HCT116 (cell line): ENCODE data around the gene SMARCD1. TPM values are rescaled to one million over a fixed set of nuclear protein-coding genes. Genes with fewer than 3 reads are reported as not detected.

Source experiments
- ATAC-seq: fragments of 200-7000 bp; cut with Tn5 transposase; 2 replicates; pipeline ENCODE4 v1.9.1; 2020; ENCODE audit warnings: mild to moderate bottlenecking, moderate library complexity
- BruUV-seq: library from RNA; stranded (reverse); fragments of 400-500 nt; replicated peaks from 2 replicates; lab custom pipeline; 2021; lab: Mats Ljungman, UMichigan
- CTCF ChIA-PET: fragments of 300-600 bp; sonication (Branson Sonifier 250); formaldehyde crosslinking; loops from one replicate; lab custom pipeline; 2021; ENCODE audit warnings: antibody characterized with exemption; lab: Charles Lee
- POLR2A ChIA-PET: fragments of 300-600, 350-600 bp; sonication (Branson Sonifier 250); formaldehyde crosslinking; loops from one replicate; lab custom pipeline; 2021; ENCODE audit warnings: antibody characterized with exemption; lab: Charles Lee
- RAD21 ChIA-PET, 2 experiments: fragments of 300-600 bp; sonication (Branson Sonifier 250); formaldehyde crosslinking; loops; one replicate each; lab custom pipeline; 2023; ENCODE audit warnings: low total read pairs in 2 of 2; ENCODE audit not compliant: uncharacterized antibody in 2 of 2, unreplicated experiment in 2 of 2, low non-redundant PET in 1 of 2; lab: Charles Lee
- DNase-seq: peaks from one replicate; pipeline ENCODE4 v3.0.0-alpha.2; 2010; ENCODE audit warnings: low read depth, low spot score
- H2AFZ ChIP-seq: fragments of 200-600 bp; shearing (Covaris generic), sonication (generic); 2 replicates; pipeline ENCODE4 v1.6.1; 2017; ENCODE audit warnings: low read depth, mixed run types, mixed read lengths, antibody characterized with exemption, low read length; ENCODE audit not compliant: poor library complexity, severe bottlenecking
- H3K27ac ChIP-seq: 2 replicates; pipeline ENCODE4 v1.5.1; 2012; ENCODE audit warnings: low read depth, low read length
- H3K27me3 ChIP-seq: fragments of 200-600 bp; sonication (generic); 2 replicates; pipeline ENCODE4 v1.6.1; 2016; ENCODE audit warnings: mixed run types, low read length, mixed read lengths; ENCODE audit not compliant: insufficient read depth
- H3K36me3 ChIP-seq, 2 experiments: fragments of 200-500 bp in 1 of 2; fragments of 200-600 bp in 1 of 2; sonication (Bioruptor generic) in 1 of 2; sonication (generic) in 1 of 2; 2 replicates each; pipeline versions ENCODE4 v1.5.1 to v1.6.1; 2014 to 2016; ENCODE audit warnings: low read length in 2 of 2, inconsistent platforms in 1 of 2, mixed read lengths in 1 of 2, mixed run types in 1 of 2; ENCODE audit not compliant: insufficient read depth in 2 of 2, control insufficient read depth in 1 of 2
- H3K4me1 ChIP-seq, 2 experiments: fragments of 200-600 bp in 1 of 2; sonication (generic) in 1 of 2; 2 replicates each; pipeline versions ENCODE4 v1.5.1 to v1.6.1; 2012 to 2017; ENCODE audit warnings: low read length in 2 of 2, inconsistent platforms in 1 of 2, mild to moderate bottlenecking in 1 of 2, mixed read lengths in 1 of 2, mixed run types in 1 of 2, moderate library complexity in 1 of 2; ENCODE audit not compliant: insufficient read depth in 2 of 2, control insufficient read depth in 1 of 2
- H3K4me2 ChIP-seq: fragments of 200-600 bp; sonication (generic); 2 replicates; pipeline ENCODE4 v1.6.1; 2017; ENCODE audit warnings: mixed run types, low read length, mixed read lengths
- H3K4me3 ChIP-seq, 2 experiments: fragments of 200-600 bp in 1 of 2; sonication (generic) in 1 of 2; replicated peaks in 1 of 2; 2 replicates each; pipeline ENCODE4 v1.5.1; 2011 to 2016; ENCODE audit warnings: low read length in 2 of 2, control low read depth in 1 of 2, low read depth in 1 of 2, mild to moderate bottlenecking in 1 of 2, mixed read lengths in 1 of 2, mixed run types in 1 of 2
- H3K79me2 ChIP-seq: fragments of 200-600 bp; sonication (generic); 2 replicates; pipeline ENCODE4 v1.6.1; 2017; ENCODE audit warnings: mild to moderate bottlenecking, mixed run types, low read length, moderate library complexity, mixed read lengths; ENCODE audit not compliant: insufficient read depth
- H3K9ac ChIP-seq: fragments of 200-600 bp; sonication (generic); 2 replicates; pipeline ENCODE4 v1.6.1; 2016; ENCODE audit warnings: low read length, mixed read lengths
- H3K9me2 ChIP-seq: fragments of 200-600 bp; sonication (generic), shearing (Covaris generic); 2 replicates; pipeline ENCODE4 v1.6.1; 2017; ENCODE audit warnings: mixed run types, mild to moderate bottlenecking, moderate library complexity; ENCODE audit not compliant: insufficient read depth
- H3K9me3 ChIP-seq, 2 experiments: fragments of 200-500 bp in 1 of 2; fragments of 200-600 bp in 1 of 2; sonication (Bioruptor generic) in 1 of 2; sonication (generic) in 1 of 2; 2 replicates each; pipeline ENCODE4 v1.6.1; 2014 to 2017; ENCODE audit warnings: low read length in 2 of 2, mixed read lengths in 2 of 2, inconsistent platforms in 1 of 2, low read depth in 1 of 2, mild to moderate bottlenecking in 1 of 2, mixed run types in 1 of 2, moderate library complexity in 1 of 2; ENCODE audit not compliant: control insufficient read depth in 1 of 2, insufficient read depth in 1 of 2
- H4K20me1 ChIP-seq: fragments of 200-600 bp; sonication (generic), shearing (Covaris generic); 2 replicates; pipeline ENCODE4 v1.6.1; 2017; ENCODE audit warnings: mixed run types, mild to moderate bottlenecking, moderate library complexity; ENCODE audit not compliant: insufficient read depth
- CBX3 ChIP-seq: IDR thresholded peaks from 2 replicates; pipeline ENCODE4 v1.6.1; 2012; ENCODE audit warnings: low read depth
- EGR1 ChIP-seq: IDR thresholded peaks from 2 replicates; pipeline ENCODE4 v1.6.1; 2012; ENCODE audit warnings: low read depth
- ELF1 ChIP-seq: IDR thresholded peaks from 2 replicates; pipeline ENCODE4 v1.6.1; 2012; ENCODE audit warnings: low read depth, borderline replicate concordance
- EZH2phosphoT487 ChIP-seq: fragments of 200-600 bp; IDR thresholded peaks from 2 replicates; pipeline ENCODE4 v1.6.1; 2018; ENCODE audit warnings: antibody characterized with exemption, borderline replicate concordance
- FOSL1 ChIP-seq: IDR thresholded peaks from 2 replicates; pipeline ENCODE4 v1.6.1; 2012; ENCODE audit warnings: low read depth
- JUND ChIP-seq: IDR thresholded peaks from 2 replicates; pipeline ENCODE4 v1.6.1; 2012
- MAX ChIP-seq: IDR thresholded peaks from 2 replicates; pipeline ENCODE4 v1.6.1; 2012
- POLR2A ChIP-seq: IDR thresholded peaks from 2 replicates; pipeline ENCODE4 v1.7.0; 2011; ENCODE audit warnings: borderline replicate concordance; ENCODE audit not compliant: insufficient read depth, insufficient read length; ENCODE audit errors: extremely low read depth
- POLR2AphosphoS5 ChIP-seq: IDR thresholded peaks from 2 replicates; pipeline ENCODE4 v1.6.1; 2011; ENCODE audit warnings: mild to moderate bottlenecking, low read depth, low read length, moderate library complexity
- RAD21 ChIP-seq: IDR thresholded peaks from 2 replicates; pipeline ENCODE4 v1.6.1; 2012; ENCODE audit warnings: low read depth, mild to moderate bottlenecking
- SIN3A ChIP-seq: IDR thresholded peaks from 2 replicates; pipeline ENCODE4 v1.6.1; 2012; ENCODE audit warnings: low read depth
- SP1 ChIP-seq: IDR thresholded peaks from 2 replicates; pipeline ENCODE4 v1.6.1; 2012; ENCODE audit warnings: low read depth
- TCF7L2 ChIP-seq: IDR thresholded peaks from 2 replicates; pipeline ENCODE4 v1.7.0; 2011; ENCODE audit warnings: borderline replicate concordance, inconsistent platforms; ENCODE audit not compliant: insufficient read depth, insufficient read length; ENCODE audit errors: extremely low read depth
- ZFX ChIP-seq: fragments of 450-650 bp; IDR thresholded peaks from 2 replicates; pipeline ENCODE4 v1.6.1; 2017
- ZNF274 ChIP-seq: fragments of 200-500 bp; sonication (Bioruptor generic); IDR thresholded peaks from 2 replicates; pipeline ENCODE4 v1.6.1; 2014; ENCODE audit warnings: mild to moderate bottlenecking, low read depth, low read length, inconsistent platforms
- intact Hi-C: fragments of 100-400 bp; cut with micrococcal nuclease; formaldehyde crosslinking; loops from 2 replicates; pipeline ENCODE4 v1.10.0; 2022
- total RNA-seq: library from RNA; stranded (reverse); gene quantifications from one replicate; pipeline ENCODE4 v1.2.1, GENCODE V29; 2021; ENCODE audit not compliant: unreplicated experiment
- TF ChIP-seq, protein P1 (sequence below), 3 experiments: fragments of 200-600 bp in 1 of 3; sonication (generic) in 1 of 3; IDR thresholded peaks in 2 of 3; conservative IDR thresholded peaks in 1 of 3; 2 replicates each; pipeline ENCODE4 v1.5.1; 2012 to 2017; ENCODE audit warnings: low read depth in 2 of 3, low read length in 2 of 3, antibody characterized with exemption in 1 of 3, borderline replicate concordance in 1 of 3, control low read depth in 1 of 3, mild to moderate bottlenecking in 1 of 3, mixed read lengths in 1 of 3, mixed run types in 1 of 3, moderate library complexity in 1 of 3; ENCODE audit not compliant: insufficient read depth in 1 of 3
- TF ChIP-seq, protein P2 (sequence below): IDR thresholded peaks from 2 replicates; pipeline ENCODE4 v1.6.1; 2012
- TF ChIP-seq, protein P3 (sequence below): IDR thresholded peaks from 2 replicates; pipeline ENCODE4 v1.6.1; 2012; ENCODE audit warnings: low read depth
- TF ChIP-seq, protein P4 (sequence below): IDR thresholded peaks from 2 replicates; pipeline ENCODE4 v1.6.1; 2011; ENCODE audit warnings: mild to moderate bottlenecking, low read length, moderate library complexity; ENCODE audit not compliant: insufficient replicate concordance; ENCODE audit errors: extremely low read depth

Gene SMARCD1
- total RNA-seq, 1 experiment from 2014 or later: 64.8 TPM

DNA sequence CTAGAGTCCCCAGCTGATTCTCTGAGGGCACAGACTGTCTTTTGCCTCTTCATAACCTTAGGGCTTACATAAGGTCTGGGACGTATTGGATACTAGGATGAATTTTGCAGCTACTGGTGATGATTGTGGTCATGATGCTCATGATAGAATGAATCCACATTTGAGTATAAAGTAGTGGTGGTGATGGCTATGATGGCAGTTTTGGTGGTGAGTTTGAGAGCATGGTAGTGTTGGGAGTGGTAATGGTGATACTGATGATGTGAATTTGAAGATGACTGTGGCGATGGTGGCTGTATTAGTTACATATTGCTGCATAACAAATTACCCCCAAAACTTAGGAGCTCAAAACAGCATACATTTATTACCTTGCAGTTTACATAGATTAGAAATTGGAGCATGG is 41.8 kb upstream of the SMARCD1 start:
- intact Hi-C loops: no loop called here
- no peak overlapping the region for H3K4me2 ChIP-seq
- no peaks in the 10 kb centered on the region for H3K9me2 ChIP-seq
- TF ChIP-seq POLR2A: no peak
- no peak for TF ChIP-seq POLR2AphosphoS5
- TF ChIP-seq EZH2phosphoT487: no peak
- TF ChIP-seq TCF7L2: no peak
- no peak for TF ChIP-seq ZNF274
- TF ChIP-seq, protein P1, sequence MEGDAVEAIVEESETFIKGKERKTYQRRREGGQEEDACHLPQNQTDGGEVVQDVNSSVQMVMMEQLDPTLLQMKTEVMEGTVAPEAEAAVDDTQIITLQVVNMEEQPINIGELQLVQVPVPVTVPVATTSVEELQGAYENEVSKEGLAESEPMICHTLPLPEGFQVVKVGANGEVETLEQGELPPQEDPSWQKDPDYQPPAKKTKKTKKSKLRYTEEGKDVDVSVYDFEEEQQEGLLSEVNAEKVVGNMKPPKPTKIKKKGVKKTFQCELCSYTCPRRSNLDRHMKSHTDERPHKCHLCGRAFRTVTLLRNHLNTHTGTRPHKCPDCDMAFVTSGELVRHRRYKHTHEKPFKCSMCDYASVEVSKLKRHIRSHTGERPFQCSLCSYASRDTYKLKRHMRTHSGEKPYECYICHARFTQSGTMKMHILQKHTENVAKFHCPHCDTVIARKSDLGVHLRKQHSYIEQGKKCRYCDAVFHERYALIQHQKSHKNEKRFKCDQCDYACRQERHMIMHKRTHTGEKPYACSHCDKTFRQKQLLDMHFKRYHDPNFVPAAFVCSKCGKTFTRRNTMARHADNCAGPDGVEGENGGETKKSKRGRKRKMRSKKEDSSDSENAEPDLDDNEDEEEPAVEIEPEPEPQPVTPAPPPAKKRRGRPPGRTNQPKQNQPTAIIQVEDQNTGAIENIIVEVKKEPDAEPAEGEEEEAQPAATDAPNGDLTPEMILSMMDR (IDR thresholded peaks at IDR 0.05 in 2 of 3, conservative IDR thresholded peaks at IDR 0.05 in 1 of 3; ENCODE audit: borderline replicate concordance in 1 of 3, insufficient read depth in 1 of 3, low read depth in 2 of 3, low read length in 2 of 3): no peak
- no peak for TF ChIP-seq SIN3A
- TF ChIP-seq FOSL1: no peak
- TF ChIP-seq, protein P2, sequence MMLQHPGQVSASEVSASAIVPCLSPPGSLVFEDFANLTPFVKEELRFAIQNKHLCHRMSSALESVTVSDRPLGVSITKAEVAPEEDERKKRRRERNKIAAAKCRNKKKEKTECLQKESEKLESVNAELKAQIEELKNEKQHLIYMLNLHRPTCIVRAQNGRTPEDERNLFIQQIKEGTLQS: no peak
- no peak for TF ChIP-seq ZFX
- TF ChIP-seq EGR1: no peak
- TF ChIP-seq ELF1: no peak
- TF ChIP-seq, protein P3, sequence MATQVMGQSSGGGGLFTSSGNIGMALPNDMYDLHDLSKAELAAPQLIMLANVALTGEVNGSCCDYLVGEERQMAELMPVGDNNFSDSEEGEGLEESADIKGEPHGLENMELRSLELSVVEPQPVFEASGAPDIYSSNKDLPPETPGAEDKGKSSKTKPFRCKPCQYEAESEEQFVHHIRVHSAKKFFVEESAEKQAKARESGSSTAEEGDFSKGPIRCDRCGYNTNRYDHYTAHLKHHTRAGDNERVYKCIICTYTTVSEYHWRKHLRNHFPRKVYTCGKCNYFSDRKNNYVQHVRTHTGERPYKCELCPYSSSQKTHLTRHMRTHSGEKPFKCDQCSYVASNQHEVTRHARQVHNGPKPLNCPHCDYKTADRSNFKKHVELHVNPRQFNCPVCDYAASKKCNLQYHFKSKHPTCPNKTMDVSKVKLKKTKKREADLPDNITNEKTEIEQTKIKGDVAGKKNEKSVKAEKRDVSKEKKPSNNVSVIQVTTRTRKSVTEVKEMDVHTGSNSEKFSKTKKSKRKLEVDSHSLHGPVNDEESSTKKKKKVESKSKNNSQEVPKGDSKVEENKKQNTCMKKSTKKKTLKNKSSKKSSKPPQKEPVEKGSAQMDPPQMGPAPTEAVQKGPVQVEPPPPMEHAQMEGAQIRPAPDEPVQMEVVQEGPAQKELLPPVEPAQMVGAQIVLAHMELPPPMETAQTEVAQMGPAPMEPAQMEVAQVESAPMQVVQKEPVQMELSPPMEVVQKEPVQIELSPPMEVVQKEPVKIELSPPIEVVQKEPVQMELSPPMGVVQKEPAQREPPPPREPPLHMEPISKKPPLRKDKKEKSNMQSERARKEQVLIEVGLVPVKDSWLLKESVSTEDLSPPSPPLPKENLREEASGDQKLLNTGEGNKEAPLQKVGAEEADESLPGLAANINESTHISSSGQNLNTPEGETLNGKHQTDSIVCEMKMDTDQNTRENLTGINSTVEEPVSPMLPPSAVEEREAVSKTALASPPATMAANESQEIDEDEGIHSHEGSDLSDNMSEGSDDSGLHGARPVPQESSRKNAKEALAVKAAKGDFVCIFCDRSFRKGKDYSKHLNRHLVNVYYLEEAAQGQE: no peak
- no peak for TF ChIP-seq SP1
- TF ChIP-seq MAX: no peak
- TF ChIP-seq, protein P4, sequence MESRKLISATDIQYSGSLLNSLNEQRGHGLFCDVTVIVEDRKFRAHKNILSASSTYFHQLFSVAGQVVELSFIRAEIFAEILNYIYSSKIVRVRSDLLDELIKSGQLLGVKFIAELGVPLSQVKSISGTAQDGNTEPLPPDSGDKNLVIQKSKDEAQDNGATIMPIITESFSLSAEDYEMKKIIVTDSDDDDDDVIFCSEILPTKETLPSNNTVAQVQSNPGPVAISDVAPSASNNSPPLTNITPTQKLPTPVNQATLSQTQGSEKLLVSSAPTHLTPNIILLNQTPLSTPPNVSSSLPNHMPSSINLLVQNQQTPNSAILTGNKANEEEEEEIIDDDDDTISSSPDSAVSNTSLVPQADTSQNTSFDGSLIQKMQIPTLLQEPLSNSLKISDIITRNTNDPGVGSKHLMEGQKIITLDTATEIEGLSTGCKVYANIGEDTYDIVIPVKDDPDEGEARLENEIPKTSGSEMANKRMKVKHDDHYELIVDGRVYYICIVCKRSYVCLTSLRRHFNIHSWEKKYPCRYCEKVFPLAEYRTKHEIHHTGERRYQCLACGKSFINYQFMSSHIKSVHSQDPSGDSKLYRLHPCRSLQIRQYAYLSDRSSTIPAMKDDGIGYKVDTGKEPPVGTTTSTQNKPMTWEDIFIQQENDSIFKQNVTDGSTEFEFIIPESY: no peak
- no peak for TF ChIP-seq CBX3
- TF ChIP-seq RAD21: no peak
- TF ChIP-seq JUND: no peak
- H3K79me2 ChIP-seq: no peaks in the 10 kb centered on the region
- H3K27me3 ChIP-seq: no peaks in the 10 kb centered on the region
- H3K4me1 ChIP-seq: peaks cover 0 to 9% of the 10 kb centered on the region in 2 experiments; a peak in 2 of 4 replicates
- no peaks in the 10 kb centered on the region for H3K9me3 ChIP-seq
- DNase-seq (no peak), ATAC-seq (no peak)
- H3K4me3 ChIP-seq: no peak overlapping the region
- H3K27ac ChIP-seq: no peak overlapping the region
- no peak overlapping the region for H3K9ac ChIP-seq
- H3K36me3 ChIP-seq: no peaks in the 10 kb centered on the region
- POLR2A ChIA-PET: no interaction called here
- CTCF ChIA-PET: no interaction called here
- no TSS peak for BruUV-seq
- RAD21 ChIA-PET: no interaction called here
- H4K20me1 ChIP-seq: no peaks in the 10 kb centered on the region
- H2AFZ ChIP-seq: no peak overlapping the region
